ENCODE results near the gene OR2M3.

DNA sequence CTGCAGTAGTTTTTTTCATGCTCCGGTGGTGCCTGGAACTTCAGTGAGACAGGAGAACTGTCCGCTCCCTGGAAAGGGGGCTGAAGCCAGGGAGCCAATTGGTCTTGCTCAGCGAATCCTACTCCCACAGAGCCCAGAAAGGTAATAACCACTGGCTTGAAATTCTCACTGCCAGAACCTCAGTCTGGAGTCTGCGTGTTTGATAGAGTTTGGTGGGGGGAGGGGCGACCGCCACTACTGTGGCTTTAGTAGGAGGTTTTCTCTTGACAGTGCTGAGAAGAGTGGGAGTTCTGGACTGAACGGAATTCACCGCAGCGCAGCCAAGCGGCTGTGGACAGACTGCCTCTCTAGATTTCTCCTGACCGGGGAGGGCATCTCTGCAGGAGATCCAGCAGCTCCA is 8.0 kb upstream of the OR2M3 start:
- TF ChIP-seq BHLHE40 (IDR thresholded peaks at IDR 0.05; ENCODE audit: low read depth, low read length) (no peak), POLR2A (IDR thresholded peaks at IDR 0.05; ENCODE audit: low read depth, low read length) (no peak), CEBPB (IDR thresholded peaks at IDR 0.05; ENCODE audit: low read depth, low read length) (no peak), MXI1 (IDR thresholded peaks at IDR 0.05; ENCODE audit: borderline replicate concordance, low read depth, low read length) (no peak), RFX5 (IDR thresholded peaks at IDR 0.05; ENCODE audit: low read depth, low read length) (no peak), FOS (IDR thresholded peaks at IDR 0.05; ENCODE audit: low read depth, low read length) (no peak)
- TF ChIP-seq, protein P1, sequence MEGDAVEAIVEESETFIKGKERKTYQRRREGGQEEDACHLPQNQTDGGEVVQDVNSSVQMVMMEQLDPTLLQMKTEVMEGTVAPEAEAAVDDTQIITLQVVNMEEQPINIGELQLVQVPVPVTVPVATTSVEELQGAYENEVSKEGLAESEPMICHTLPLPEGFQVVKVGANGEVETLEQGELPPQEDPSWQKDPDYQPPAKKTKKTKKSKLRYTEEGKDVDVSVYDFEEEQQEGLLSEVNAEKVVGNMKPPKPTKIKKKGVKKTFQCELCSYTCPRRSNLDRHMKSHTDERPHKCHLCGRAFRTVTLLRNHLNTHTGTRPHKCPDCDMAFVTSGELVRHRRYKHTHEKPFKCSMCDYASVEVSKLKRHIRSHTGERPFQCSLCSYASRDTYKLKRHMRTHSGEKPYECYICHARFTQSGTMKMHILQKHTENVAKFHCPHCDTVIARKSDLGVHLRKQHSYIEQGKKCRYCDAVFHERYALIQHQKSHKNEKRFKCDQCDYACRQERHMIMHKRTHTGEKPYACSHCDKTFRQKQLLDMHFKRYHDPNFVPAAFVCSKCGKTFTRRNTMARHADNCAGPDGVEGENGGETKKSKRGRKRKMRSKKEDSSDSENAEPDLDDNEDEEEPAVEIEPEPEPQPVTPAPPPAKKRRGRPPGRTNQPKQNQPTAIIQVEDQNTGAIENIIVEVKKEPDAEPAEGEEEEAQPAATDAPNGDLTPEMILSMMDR (conservative IDR thresholded peaks at IDR 0.05; ENCODE audit: low read depth, low read length): no peak
